Gastroesophageal sphincter (tissue), 4 donors: ENCODE measurements around the gene CPNE7. TPM values are rescaled to one million over a fixed set of nuclear protein-coding genes. Genes with fewer than 3 reads are reported as not detected.

Experiments used
- ATAC-seq: fragments of 150-250 bp; one replicate; pipeline ENCODE4 v1.9.1; 2016; ENCODE audit warnings: mild to moderate bottlenecking, moderate library complexity
- H3K27ac ChIP-seq, 4 donors: fragments of 200-600 bp; sonication (generic) in 3 of 4; 1 replicate in 3 of 4; 2 replicates in 1 of 4; pipeline ENCODE4 v1.5.1; 2016 to 2019
- H3K27me3 ChIP-seq: fragments of 200-600 bp; sonication (generic); one replicate; pipeline ENCODE4 v1.5.1; 2019
- H3K36me3 ChIP-seq, 2 donors: fragments of 200-600 bp; sonication (generic); one replicate each; pipeline ENCODE4 v1.5.1; 2019; ENCODE audit warnings: control low read depth in 1 of 2
- H3K4me1 ChIP-seq, 3 donors: fragments of 200-600 bp; sonication (generic); 1 replicate in 2 of 3; 2 replicates in 1 of 3; pipeline ENCODE4 v1.5.1; 2016 to 2019; ENCODE audit warnings: control low read depth in 2 of 3
- H3K4me3 ChIP-seq, 2 donors: fragments of 200-600 bp; sonication (generic); one replicate each; pipeline ENCODE4 v1.5.1; 2019; ENCODE audit warnings: mild to moderate bottlenecking in 1 of 2, moderate library complexity in 1 of 2
- H3K9me3 ChIP-seq, 3 donors: fragments of 200-600 bp; sonication (generic); one replicate each; pipeline ENCODE4 v1.5.1; 2017 to 2019; ENCODE audit warnings: control low read depth in 2 of 3
- CTCF ChIP-seq, 4 experiments: fragments of 200-600 bp in 2 of 4; fragments of 450-650 bp in 2 of 4; sonication (generic) in 1 of 4; IDR thresholded peaks; one replicate each; pipeline ENCODE4 v1.5.1; 2017 to 2019; ENCODE audit warnings: antibody characterized with exemption in 4 of 4, mild to moderate bottlenecking in 2 of 4, moderate library complexity in 2 of 4
- EP300 ChIP-seq: sonication (generic); formaldehyde crosslinking; IDR thresholded peaks from one replicate; pipeline ENCODE4 v1.6.1; 2017; ENCODE audit warnings: antibody characterized with exemption, mild to moderate bottlenecking
- POLR2A ChIP-seq, 2 donors: fragments of 450-650 bp; IDR thresholded peaks; one replicate each; pipeline ENCODE4 v1.6.1; 2017; ENCODE audit warnings: antibody characterized with exemption in 2 of 2, mild to moderate bottlenecking in 2 of 2, moderate library complexity in 1 of 2
- POLR2AphosphoS5 ChIP-seq: sonication (generic); formaldehyde crosslinking; IDR thresholded peaks from one replicate; pipeline ENCODE4 v1.6.1; 2017; ENCODE audit warnings: antibody characterized with exemption
- WGBS, 2 donors: methylation state at CpG; one replicate each; pipeline ENCODE4 v1.1.5; 2018; ENCODE audit warnings: low coverage in 1 of 2; 5-methylcytosine and 5-hydroxymethylcytosine counted together
- total RNA-seq, 4 donors: library from RNA; depleted of rRNA; stranded (reverse); fragments of >200 nt; gene quantifications; one replicate each; pipeline ENCODE4 v1.1.0, GENCODE V29; 2016

CPNE7 gene
- total RNA-seq, 4 donors from 2014 or later: 0.67 to 1.8 TPM; not detected in 2

- no peak for ATAC-seq
- WGBS, 2 donors: 90 to 100% methylated on average over 3 to 18 of the region's 26 CpGs
- Histone ChIP-seq H3K4me3 (no peak overlapping the region), H3K27ac (no peak overlapping the region), H3K27me3 (no peaks in the 10 kb centered on the region), H3K4me1 (peaks cover 0 to 13% (median 0%) of the 10 kb centered on the region in 3 donors), H3K36me3 (peaks cover 0 to 90% of the 10 kb centered on the region in 2 donors), H3K9me3 (no peaks in the 10 kb centered on the region)
- TF ChIP-seq POLR2AphosphoS5 (no peak), EP300 (no peak), CTCF (IDR thresholded peaks at IDR 0.05) (no peak), POLR2A (IDR thresholded peaks at IDR 0.05) (no peak)
Observed at GRCh38 chr16:89545831-89546574, 29.6 kb upstream of the CPNE7 start.

GRCh38 chr16:89546781-89547180 lies 28.8 kb upstream of the CPNE7 start:
- no peaks in the 10 kb centered on the region for H3K27me3 ChIP-seq
- peaks cover 0 to 91% of the 10 kb centered on the region in 2 donors for H3K36me3 ChIP-seq
- no peak overlapping the region for H3K27ac ChIP-seq
- H3K4me3 ChIP-seq: no peak overlapping the region
- H3K4me1 ChIP-seq: peaks cover 0 to 9% (median 0%) of the 10 kb centered on the region in 3 donors
- TF ChIP-seq CTCF (IDR thresholded peaks at IDR 0.05): no peak
- no peak for TF ChIP-seq POLR2AphosphoS5
- no peak for TF ChIP-seq EP300
- TF ChIP-seq POLR2A (IDR thresholded peaks at IDR 0.05): no peak
- no peak for ATAC-seq
- H3K9me3 ChIP-seq: no peaks in the 10 kb centered on the region
- WGBS, 2 donors: 90 to 91% methylated on average over 4 to 14 of the region's 19 CpGs

GRCh38 chr16:89547291-89547690 lies 28.3 kb upstream of the CPNE7 start:
- H3K4me3 ChIP-seq: no peak overlapping the region
- no peak for ATAC-seq
- peaks cover 0 to 4% (median 0%) of the 10 kb centered on the region in 3 donors for H3K4me1 ChIP-seq
- WGBS, 2 donors: 83 to 92% methylated on average over 6 to 17 of the region's 17 CpGs
- no peak for TF ChIP-seq EP300
- H3K36me3 ChIP-seq: peaks cover 0 to 91% of the 10 kb centered on the region in 2 donors
- H3K27me3 ChIP-seq: no peaks in the 10 kb centered on the region
- H3K9me3 ChIP-seq: no peaks in the 10 kb centered on the region
- H3K27ac ChIP-seq: no peak overlapping the region

- TF ChIP-seq POLR2A (IDR thresholded peaks at IDR 0.05) (no peak), EP300 (no peak), CTCF (IDR thresholded peaks at IDR 0.05) (no peak), POLR2AphosphoS5 (no peak)
- no peak overlapping the region for H3K27ac ChIP-seq
- 92 to 97% methylated on average over 7 to 18 of the region's 20 CpGs for WGBS, 2 donors
- no peaks in the 10 kb centered on the region for H3K4me1 ChIP-seq
- H3K9me3 ChIP-seq: no peaks in the 10 kb centered on the region
- no peak for ATAC-seq
- H3K27me3 ChIP-seq: no peaks in the 10 kb centered on the region
- no peak overlapping the region for H3K4me3 ChIP-seq
- peaks cover 0 to 92% of the 10 kb centered on the region in 2 donors for H3K36me3 ChIP-seq
Observed at GRCh38 chr16:89547860-89548259, 27.7 kb upstream of the CPNE7 start.

GRCh38 chr16:89548344-89549006 lies 27.1 kb upstream of the CPNE7 start:
- ATAC-seq: no peak
- H3K4me3 ChIP-seq: no peak overlapping the region
- H3K27me3 ChIP-seq: no peaks in the 10 kb centered on the region
- H3K27ac ChIP-seq: no peak overlapping the region
- H3K9me3 ChIP-seq: no peaks in the 10 kb centered on the region
- H3K4me1 ChIP-seq: no peaks in the 10 kb centered on the region
- TF ChIP-seq POLR2AphosphoS5: no peak
- no peak for TF ChIP-seq CTCF (IDR thresholded peaks at IDR 0.05)
- TF ChIP-seq POLR2A (IDR thresholded peaks at IDR 0.05): no peak
- TF ChIP-seq EP300: no peak
- H3K36me3 ChIP-seq: peaks cover 0 to 99% of the 10 kb centered on the region in 2 donors
- WGBS, 2 donors: 84 to 90% methylated on average over 11 to 12 of the region's 28 CpGs
